ENCODE measurements around the gene ZSCAN32.

ZSCAN32 gene

GRCh38 chr16:3389663-3390338, 11.0 kb downstream of the ZSCAN32 start:
- TF ChIP-seq CTCF (conservative IDR thresholded peaks at IDR 0.05; ENCODE audit: low read depth): no peak
- ChIA-PET POLR2A (ENCODE audit: low non-redundant PET) (no interaction called here), CTCF (interaction anchor here (0.6 kb wide), 1 partner anchor 13 kb away, joined by 3 read pairs; no protein-coding TSS in a partner anchor)
- DNase-seq (ENCODE audit: low spot score): no peak
- no peak overlapping the region for H3K27ac ChIP-seq

- ChIA-PET POLR2A (ENCODE audit: low non-redundant PET) (no interaction called here), CTCF (no interaction called here)
- no peak overlapping the region for H3K27ac ChIP-seq
- TF ChIP-seq CTCF (conservative IDR thresholded peaks at IDR 0.05; ENCODE audit: low read depth): no peak
- DNase-seq (ENCODE audit: low spot score): no peak
Observed at GRCh38 chr16:3388325-3388724, 12.5 kb downstream of the ZSCAN32 start.

GRCh38 chr16:3383045-3383448, 17.8 kb downstream of the ZSCAN32 start:
- H3K27ac ChIP-seq: no peak overlapping the region
- no peak for DNase-seq (ENCODE audit: low spot score)
- CTCF ChIA-PET: no interaction called here
- POLR2A ChIA-PET (ENCODE audit: low non-redundant PET): no interaction called here
- no peak for TF ChIP-seq CTCF (conservative IDR thresholded peaks at IDR 0.05; ENCODE audit: low read depth)

GRCh38 chr16:3377917-3378316, 22.9 kb downstream of the ZSCAN32 start:
- ChIA-PET POLR2A (ENCODE audit: low non-redundant PET) (no interaction called here), CTCF (no interaction called here)
- TF ChIP-seq CTCF (conservative IDR thresholded peaks at IDR 0.05; ENCODE audit: low read depth): no peak
- DNase-seq (ENCODE audit: low spot score): no peak
- no peak overlapping the region for H3K27ac ChIP-seq

GRCh38 chr16:3375680-3376079, 25.1 kb downstream of the ZSCAN32 start:
- CTCF ChIA-PET: no interaction called here
- POLR2A ChIA-PET (ENCODE audit: low non-redundant PET): no interaction called here
- no peak for DNase-seq (ENCODE audit: low spot score)
- no peak overlapping the region for H3K27ac ChIP-seq
- no peak for TF ChIP-seq CTCF (conservative IDR thresholded peaks at IDR 0.05; ENCODE audit: low read depth)

GRCh38 chr16:3369073-3369472, 31.7 kb downstream of the ZSCAN32 start:
- no peak for DNase-seq (ENCODE audit: low spot score)
- POLR2A ChIA-PET (ENCODE audit: low non-redundant PET): no interaction called here
- no peak overlapping the region for H3K27ac ChIP-seq
- CTCF ChIA-PET: no interaction called here
- no peak for TF ChIP-seq CTCF (conservative IDR thresholded peaks at IDR 0.05; ENCODE audit: low read depth)

Data from RWPE1 (cell line).